Astrocyte of the spinal cord (primary cell): Measurements from ENCODE around the gene ADD2.

Experiments used
- DNase-seq: peaks from one replicate; pipeline ENCODE4 v3.0.0; 2011; ENCODE audit warnings: low read depth, low spot score
- H3K4me3 ChIP-seq: 2 replicates; pipeline ENCODE4 v1.5.1; 2011; ENCODE audit warnings: low read depth, mild to moderate bottlenecking, low read length, moderate library complexity
- in situ Hi-C: cut with HindIII; loops from 2 replicates; pipeline ENCODE4 v1.10.0; 2017; ENCODE audit warnings: low sequenced_read_pairs
- TF ChIP-seq, protein P1 (sequence below): IDR thresholded peaks from 2 replicates; pipeline ENCODE4 v1.5.1; 2012; ENCODE audit warnings: low read depth, mild to moderate bottlenecking, low read length, inconsistent platforms

ADD2 gene

GRCh38 chr2:70638561-70638960 lies 129.4 kb downstream of the ADD2 start:
- in situ Hi-C loops, result no loop called here
- DNase-seq, result no peak
- no peak overlapping the region for H3K4me3 ChIP-seq
- TF ChIP-seq, protein P1, sequence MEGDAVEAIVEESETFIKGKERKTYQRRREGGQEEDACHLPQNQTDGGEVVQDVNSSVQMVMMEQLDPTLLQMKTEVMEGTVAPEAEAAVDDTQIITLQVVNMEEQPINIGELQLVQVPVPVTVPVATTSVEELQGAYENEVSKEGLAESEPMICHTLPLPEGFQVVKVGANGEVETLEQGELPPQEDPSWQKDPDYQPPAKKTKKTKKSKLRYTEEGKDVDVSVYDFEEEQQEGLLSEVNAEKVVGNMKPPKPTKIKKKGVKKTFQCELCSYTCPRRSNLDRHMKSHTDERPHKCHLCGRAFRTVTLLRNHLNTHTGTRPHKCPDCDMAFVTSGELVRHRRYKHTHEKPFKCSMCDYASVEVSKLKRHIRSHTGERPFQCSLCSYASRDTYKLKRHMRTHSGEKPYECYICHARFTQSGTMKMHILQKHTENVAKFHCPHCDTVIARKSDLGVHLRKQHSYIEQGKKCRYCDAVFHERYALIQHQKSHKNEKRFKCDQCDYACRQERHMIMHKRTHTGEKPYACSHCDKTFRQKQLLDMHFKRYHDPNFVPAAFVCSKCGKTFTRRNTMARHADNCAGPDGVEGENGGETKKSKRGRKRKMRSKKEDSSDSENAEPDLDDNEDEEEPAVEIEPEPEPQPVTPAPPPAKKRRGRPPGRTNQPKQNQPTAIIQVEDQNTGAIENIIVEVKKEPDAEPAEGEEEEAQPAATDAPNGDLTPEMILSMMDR, result no peak

DNA sequence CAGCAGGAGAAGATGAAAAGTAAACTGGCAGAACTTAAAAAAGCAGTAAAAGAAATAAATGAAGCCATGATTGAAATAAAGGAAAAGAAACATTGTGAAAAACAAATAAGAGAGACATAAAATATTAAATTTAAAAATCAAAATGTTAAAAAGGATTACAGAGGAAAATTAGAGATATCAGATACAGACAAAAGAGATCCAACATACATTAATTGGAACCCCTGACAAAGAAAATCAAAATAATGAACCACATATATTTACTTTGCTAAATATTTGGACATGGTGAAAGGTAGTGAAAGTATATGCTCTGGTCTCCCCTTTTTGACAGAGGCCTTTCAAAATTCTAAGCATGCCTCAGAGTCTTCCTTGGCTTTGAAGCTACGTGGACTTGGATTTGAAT lies 134.5 kb downstream of the ADD2 start:
- in situ Hi-C loops, result no loop called here
- DNase-seq, result no peak
- no peak overlapping the region for H3K4me3 ChIP-seq
- TF ChIP-seq, protein P1, result no peak

- in situ Hi-C loops, result no loop called here
- no peak for DNase-seq
- TF ChIP-seq, protein P1, result no peak
- H3K4me3 ChIP-seq, result no peak overlapping the region
Measured at GRCh38 chr2:70632966-70633365, 135.0 kb downstream of the ADD2 start.

DNA sequence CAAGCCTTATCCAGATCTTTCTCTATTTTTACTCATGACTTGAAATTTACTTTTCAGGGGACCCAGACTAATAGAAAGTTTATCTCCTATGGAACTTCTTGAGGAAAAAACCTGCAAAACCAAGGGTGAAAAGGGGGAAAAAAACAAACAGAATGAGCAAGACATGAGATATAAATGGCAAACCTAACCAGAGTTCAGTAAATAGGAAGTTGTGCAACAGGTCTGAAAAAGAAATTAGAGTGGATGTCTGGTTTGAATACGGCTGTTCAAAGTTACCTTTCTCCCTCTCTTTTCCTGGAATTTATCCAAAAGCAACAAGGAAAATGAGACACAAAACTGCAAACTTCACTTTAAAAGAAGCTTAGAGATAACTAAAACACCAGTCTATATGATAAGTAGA lies 135.6 kb downstream of the ADD2 start:
- DNase-seq, result no peak
- H3K4me3 ChIP-seq, result no peak overlapping the region
- TF ChIP-seq, protein P1, result no peak
- in situ Hi-C loops, result no loop called here

GRCh38 chr2:70630761-70631160 lies 137.2 kb downstream of the ADD2 start:
- H3K4me3 ChIP-seq, result no peak overlapping the region
- TF ChIP-seq, protein P1, result no peak
- no peak for DNase-seq
- in situ Hi-C loops, result no loop called here

DNA sequence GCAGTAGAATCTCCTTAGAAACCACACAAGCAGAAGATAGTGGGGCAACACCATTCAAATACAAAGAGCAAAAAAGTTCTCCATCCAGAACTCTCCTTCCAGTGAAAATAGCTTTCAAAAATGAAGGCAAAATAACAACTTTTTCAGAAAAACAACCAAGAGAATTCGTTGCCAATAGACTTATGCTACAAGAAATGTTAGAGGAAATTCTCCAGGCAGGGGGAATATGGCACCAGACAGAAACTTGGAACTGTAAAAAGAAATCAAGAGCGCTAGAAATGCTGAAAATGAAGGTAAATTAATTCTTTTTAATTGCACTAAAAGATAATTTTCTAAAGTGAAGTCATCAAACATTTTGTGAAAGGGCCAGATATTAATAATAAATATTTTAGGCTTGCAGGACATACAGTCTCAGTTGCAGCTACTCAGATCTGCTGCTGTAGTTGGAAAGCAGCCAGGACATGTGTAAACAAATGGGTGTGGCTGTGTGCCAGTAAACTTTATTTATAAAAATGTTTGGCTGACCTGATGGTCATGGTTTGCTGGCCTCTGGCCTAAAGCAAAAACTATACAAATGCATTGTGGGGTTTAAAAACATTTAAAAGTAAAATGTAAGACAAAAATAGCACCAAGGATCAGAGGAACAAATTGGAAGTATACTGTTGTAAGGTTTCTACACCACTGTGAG lies 140.6 kb downstream of the ADD2 start:
- H3K4me3 ChIP-seq, result no peak overlapping the region
- TF ChIP-seq, protein P1, result no peak
- in situ Hi-C loops, result no loop called here
- DNase-seq, result no peak
